Endothelial cell of umbilical vein (primary cell): ENCODE data around the gene RBMS3. TPM values are rescaled to one million over a fixed set of nuclear protein-coding genes. Genes with fewer than 3 reads are reported as not detected.
"Not testable (repeated sequence)": the region's sequence is repeated elsewhere in the genome, so short reads cannot be mapped to it uniquely, and the experiment has no call there.

ENCODE experiments used
- BruUV-seq: library from RNA; stranded (reverse); fragments of 400-500 nt; replicated peaks from 2 replicates; lab custom pipeline; 2021; lab: Mats Ljungman, UMichigan
- CTCF ChIA-PET: fragments of 300-600, 350-600 bp; sonication (Branson Sonifier 250); formaldehyde crosslinking; loops from one replicate; lab custom pipeline; 2021; ENCODE audit warnings: antibody characterized with exemption, inconsistent platforms; lab: Charles Lee
- POLR2A ChIA-PET: fragments of 300-600, 350-600 bp; sonication (Branson Sonifier 250); formaldehyde crosslinking; loops from one replicate; lab custom pipeline; 2021; ENCODE audit warnings: antibody characterized with exemption, inconsistent platforms; lab: Charles Lee
- DNase-seq: peaks from one replicate; pipeline ENCODE4 v3.0.0-alpha.2; 2011; ENCODE audit warnings: low read depth, low spot score
- FAIRE-seq: peaks from 2 replicates; lab custom pipeline; 2011; peaks lifted over from hg19 to GRCh38; lab: Jason Lieb, UNC
- H2AFZ ChIP-seq: 2 replicates; pipeline ENCODE4 v1.6.0; 2012; ENCODE audit warnings: low read depth, low read length, control low read depth, inconsistent platforms
- H3K27ac ChIP-seq: 2 replicates; pipeline ENCODE4 v1.5.1; 2011; ENCODE audit warnings: low read depth, mild to moderate bottlenecking, control low read depth, low read length, moderate library complexity; ENCODE audit not compliant: insufficient read depth
- H3K27me3 ChIP-seq, 2 experiments: 2 replicates each; pipeline versions ENCODE4 v1.6.0 to v1.6.1; 2011; ENCODE audit warnings: low read length in 2 of 2, mixed read lengths in 1 of 2; ENCODE audit not compliant: control insufficient read depth in 2 of 2, insufficient read depth in 2 of 2
- H3K36me3 ChIP-seq, 2 experiments: 2 replicates in 1 of 2; 3 replicates in 1 of 2; pipeline ENCODE4 v1.5.1; 2011; ENCODE audit warnings: low read length in 2 of 2, mild to moderate bottlenecking in 1 of 2, moderate library complexity in 1 of 2; ENCODE audit not compliant: control insufficient read depth in 2 of 2, insufficient read depth in 2 of 2; ENCODE audit errors: extremely low read depth in 1 of 2
- H3K4me1 ChIP-seq: 3 replicates; pipeline ENCODE4 v1.5.1; 2011; ENCODE audit warnings: mild to moderate bottlenecking, low read length; ENCODE audit not compliant: control insufficient read depth, insufficient read depth; ENCODE audit errors: extremely low read depth
- H3K4me2 ChIP-seq: 2 replicates; pipeline ENCODE4 v1.6.1; 2011; ENCODE audit warnings: low read length, control low read depth, mixed read lengths; ENCODE audit not compliant: insufficient read depth
- H3K4me3 ChIP-seq, 3 experiments: fragments of 200-600 bp in 1 of 3; sonication (generic), shearing (Covaris generic) in 1 of 3; replicated peaks in 1 of 3; 2 replicates each; pipeline ENCODE4 v1.5.1; 2011 to 2016; ENCODE audit warnings: control low read depth in 3 of 3, low read length in 3 of 3, mild to moderate bottlenecking in 2 of 3, inconsistent platforms in 1 of 3, low read depth in 1 of 3, moderate library complexity in 1 of 3; ENCODE audit not compliant: insufficient read depth in 1 of 3
- H3K79me2 ChIP-seq: 2 replicates; pipeline ENCODE4 v1.6.0; 2012; ENCODE audit warnings: low read length, inconsistent platforms; ENCODE audit not compliant: control insufficient read depth, insufficient read depth
- H3K9ac ChIP-seq: replicated peaks from 2 replicates; pipeline ENCODE3; 2011; ENCODE audit warnings: low read length, control low read depth; ENCODE audit not compliant: insufficient read depth; ENCODE audit errors: extremely low read depth
- H3K9me1 ChIP-seq: replicated peaks from 3 replicates; pipeline ENCODE4 v1.6.0; 2011; ENCODE audit warnings: mild to moderate bottlenecking, low read length; ENCODE audit not compliant: control insufficient read depth, insufficient read depth; ENCODE audit errors: extremely low read depth
- H3K9me3 ChIP-seq: replicated peaks from 2 replicates; pipeline ENCODE4 v1.5.1; 2012; ENCODE audit warnings: low read length, inconsistent platforms; ENCODE audit not compliant: control insufficient read depth, insufficient read depth
- H4K20me1 ChIP-seq: replicated peaks from 2 replicates; pipeline ENCODE3; 2011; ENCODE audit warnings: mild to moderate bottlenecking, low read length; ENCODE audit not compliant: control insufficient read depth, insufficient read depth; ENCODE audit errors: extremely low read depth
- CTCF ChIP-seq, 2 donors: IDR thresholded peaks; 1 replicate in 1 of 2; 2 replicates in 1 of 2; pipeline ENCODE4 v1.5.1; 2011; ENCODE audit warnings: low read length in 2 of 2, mild to moderate bottlenecking in 2 of 2, moderate library complexity in 2 of 2, control low read depth in 1 of 2, inconsistent platforms in 1 of 2, low read depth in 1 of 2; ENCODE audit not compliant: insufficient read depth in 1 of 2; ENCODE audit errors: extremely low read depth in 1 of 2
- EZH2 ChIP-seq: IDR thresholded peaks from 2 replicates; pipeline ENCODE4 v1.6.1; 2012; ENCODE audit warnings: borderline replicate concordance, low read depth, mild to moderate bottlenecking, moderate library complexity, low read length, inconsistent platforms; ENCODE audit not compliant: severe bottlenecking
- FOS ChIP-seq: IDR thresholded peaks from 2 replicates; pipeline ENCODE4 v1.6.1; 2011; ENCODE audit warnings: mild to moderate bottlenecking, low read length, moderate library complexity, borderline replicate concordance; ENCODE audit not compliant: insufficient read depth
- GATA2 ChIP-seq: IDR thresholded peaks from 2 replicates; pipeline ENCODE4 v1.7.0; 2011; ENCODE audit warnings: low read depth, mild to moderate bottlenecking, moderate library complexity, mixed read lengths, low read length; ENCODE audit not compliant: insufficient read length, insufficient read depth
- JUN ChIP-seq: IDR thresholded peaks from 2 replicates; pipeline ENCODE4 v1.6.1; 2011; ENCODE audit warnings: borderline replicate concordance, low read depth; ENCODE audit not compliant: insufficient read length, insufficient read depth
- MAX ChIP-seq: IDR thresholded peaks from 2 replicates; pipeline ENCODE4 v1.6.1; 2011; ENCODE audit not compliant: insufficient read depth, insufficient read length
- MYC ChIP-seq: IDR thresholded peaks from one replicate; pipeline ENCODE4 v1.6.1; 2011; ENCODE audit warnings: mild to moderate bottlenecking, low read depth, low read length
- POLR2A ChIP-seq: IDR thresholded peaks from 2 replicates; pipeline ENCODE4 v1.6.1; 2012; ENCODE audit warnings: low read depth, mild to moderate bottlenecking, control low read depth, low read length
- POLR2AphosphoS5 ChIP-seq: IDR thresholded peaks from 2 replicates; pipeline ENCODE4 v1.6.1; 2012; ENCODE audit warnings: low read depth, mild to moderate bottlenecking, control low read depth, low read length, moderate library complexity; ENCODE audit not compliant: insufficient read depth
- dilution Hi-C: fragments of 300-500 bp; cut with MboI; formaldehyde crosslinking; loops from one replicate; pipeline ENCODE4 v1.15.0; 2019; ENCODE audit warnings: low sequenced_read_pairs; ENCODE audit not compliant: extremely low pct_ligation_motif_present
- intact Hi-C: fragments of 100-400 bp; cut with micrococcal nuclease; formaldehyde crosslinking; loops from one replicate; pipeline ENCODE4 v1.10.0; 2022
- polyA plus RNA-seq, 4 experiments: library from polyadenylated mRNA; depleted of rRNA in 3 of 4; stranded (reverse) in 3 of 4; unstranded in 1 of 4; fragments of >200 nt; gene quantifications; 2 replicates each; pipeline versions ENCODE4 v1.2.1 to v1.2.3, GENCODE V29; 2011 to 2012; ENCODE audit warnings: missing spikeins in 1 of 4
- total RNA-seq: library from RNA; stranded (reverse); gene quantifications from 2 replicates; pipeline ENCODE4 v1.2.3, GENCODE V29; 2021

The RBMS3 gene
- total and polyA plus RNA-seq, 2 donors (not counting 3 experiments of a cell fraction or from before 2014, with no cell fraction given) = 13.6 to 42.3 TPM

- TF ChIP-seq CTCF (IDR thresholded peaks at IDR 0.05; ENCODE audit: extremely low read depth in 1 of 2, insufficient read depth in 1 of 2, low read depth in 1 of 2, low read length in 2 of 2) (no peak), GATA2 (no peak), POLR2AphosphoS5 (no peak), POLR2A (no peak), FOS (no peak), MYC (no peak), EZH2 (no peak), JUN (no peak), MAX (no peak)
- dilution Hi-C loops = loop anchor here (25.0 kb wide), 1 partner anchor 714 kb away; no protein-coding TSS in a partner anchor
- H3K27ac ChIP-seq = no peak overlapping the region
- no peaks in the 10 kb centered on the region for H3K27me3 ChIP-seq
- no peak overlapping the region for H3K4me2 ChIP-seq
- no peaks in the 10 kb centered on the region for H3K36me3 ChIP-seq
- CTCF ChIA-PET = interaction anchor here (1.0 to 3.7 kb wide), 2 partner anchors 150 to 703 kb away, joined by 3 to 19 read pairs; no protein-coding TSS in a partner anchor
- no peak for FAIRE-seq
- no peak overlapping the region for H2AFZ ChIP-seq
- intact Hi-C loops = no loop called here
- no peaks in the 10 kb centered on the region for H4K20me1 ChIP-seq
- no TSS peak for BruUV-seq
- DNase-seq = no peak
- POLR2A ChIA-PET = no interaction called here
- peaks cover 8% of the 10 kb centered on the region for H3K4me1 ChIP-seq
- H3K9me1 ChIP-seq = no peaks in the 10 kb centered on the region
- H3K9me3 ChIP-seq = no peaks in the 10 kb centered on the region
- H3K79me2 ChIP-seq = no peaks in the 10 kb centered on the region
- H3K4me3 ChIP-seq = no peak overlapping the region
- H3K9ac ChIP-seq = no peak overlapping the region
These were observed 767.6 kb downstream of the RBMS3 start for GRCh38 chr3:30048431-30048830.

- H3K27me3 ChIP-seq, H3K9ac ChIP-seq, intact Hi-C loops, H3K4me2 ChIP-seq, BruUV-seq, H3K9me1 ChIP-seq, H4K20me1 ChIP-seq, H3K4me3 ChIP-seq, H3K79me2 ChIP-seq, dilution Hi-C loops, H3K4me1 ChIP-seq, H2AFZ ChIP-seq, H3K27ac ChIP-seq, H3K36me3 ChIP-seq, CTCF ChIA-PET, H3K9me3 ChIP-seq, POLR2A ChIA-PET, FAIRE-seq, DNase-seq: not testable (repeated sequence)
These were observed 769.2 kb downstream of the RBMS3 start for GRCh38 chr3:30050116-30050515.
